Measurements from ENCODE around the gene KRTAP10-10. TPM values are rescaled to one million over a fixed set of nuclear protein-coding genes. Genes with fewer than 3 reads are reported as not detected.
A peak's percentile ranks its signal among the peaks of the same experiment; 100 is the strongest.
"Not testable (repeated sequence)": the region's sequence is repeated elsewhere in the genome, so short reads cannot be mapped to it uniquely, and the experiment has no call there.

KRTAP10-10 gene
- total RNA-seq, 1 experiment from 2014 or later, result not detected

GRCh38 chr21:44601091-44601490 is 36.1 kb upstream of the KRTAP10-10 start:
- not testable (repeated sequence) for H2AFZ ChIP-seq (ENCODE audit: low read length); H3K9ac ChIP-seq (ENCODE audit: low read length); H3K4me2 ChIP-seq (ENCODE audit: low read depth, low read length, poor library complexity, severe bottlenecking); DNase-seq; H3K79me2 ChIP-seq (ENCODE audit: low read length); H3K4me3 ChIP-seq (ENCODE audit: low read length); H3K27ac ChIP-seq (ENCODE audit: low read length); H4K20me1 ChIP-seq (ENCODE audit: insufficient read depth, low read depth, low read length); H3K9me2 ChIP-seq (replicated peaks; ENCODE audit: insufficient read depth, low read length); H3K9me3 ChIP-seq (ENCODE audit: low read length); H3K27me3 ChIP-seq (ENCODE audit: low read length); H3K4me1 ChIP-seq (ENCODE audit: low read length); H3K36me3 ChIP-seq (ENCODE audit: insufficient read depth, low read length)

- no peak for DNase-seq
- Histone ChIP-seq H3K9ac (ENCODE audit: low read length) (no peak overlapping the region), H3K4me3 (ENCODE audit: low read length) (no peak overlapping the region), H4K20me1 (ENCODE audit: insufficient read depth, low read depth, low read length) (no peaks in the 10 kb centered on the region), H3K4me1 (ENCODE audit: low read length) (no peaks in the 10 kb centered on the region), H3K27ac (ENCODE audit: low read length) (no peak overlapping the region), H3K9me3 (ENCODE audit: low read length) (no peaks in the 10 kb centered on the region), H3K9me2 (replicated peaks; ENCODE audit: insufficient read depth, low read length) (no peaks in the 10 kb centered on the region), H3K27me3 (ENCODE audit: low read length) (no peaks in the 10 kb centered on the region), H2AFZ (ENCODE audit: low read length) (no peak overlapping the region), H3K79me2 (ENCODE audit: low read length) (no peaks in the 10 kb centered on the region), H3K36me3 (ENCODE audit: insufficient read depth, low read length) (no peaks in the 10 kb centered on the region), H3K4me2 (ENCODE audit: low read depth, low read length, poor library complexity, severe bottlenecking) (no peak overlapping the region)
These were observed 35.3 kb upstream of the KRTAP10-10 start for GRCh38 chr21:44601596-44602462.

GRCh38 chr21:44602463-44602850 is 34.7 kb upstream of the KRTAP10-10 start:
- H4K20me1 ChIP-seq (ENCODE audit: insufficient read depth, low read depth, low read length), result no peaks in the 10 kb centered on the region
- no peaks in the 10 kb centered on the region for H3K9me2 ChIP-seq (replicated peaks; ENCODE audit: insufficient read depth, low read length)
- H3K4me1 ChIP-seq (ENCODE audit: low read length), result no peaks in the 10 kb centered on the region
- no peaks in the 10 kb centered on the region for H3K36me3 ChIP-seq (ENCODE audit: insufficient read depth, low read length)
- no peak for DNase-seq
- no peaks in the 10 kb centered on the region for H3K9me3 ChIP-seq (ENCODE audit: low read length)
- H3K79me2 ChIP-seq (ENCODE audit: low read length), result no peaks in the 10 kb centered on the region
- no peak overlapping the region for H2AFZ ChIP-seq (ENCODE audit: low read length)
- no peak overlapping the region for H3K4me2 ChIP-seq (ENCODE audit: low read depth, low read length, poor library complexity, severe bottlenecking)
- H3K9ac ChIP-seq (ENCODE audit: low read length), result no peak overlapping the region
- no peaks in the 10 kb centered on the region for H3K27me3 ChIP-seq (ENCODE audit: low read length)
- no peak overlapping the region for H3K4me3 ChIP-seq (ENCODE audit: low read length)
- no peak overlapping the region for H3K27ac ChIP-seq (ENCODE audit: low read length)

- Histone ChIP-seq H3K4me1 (ENCODE audit: low read length) (no peaks in the 10 kb centered on the region), H3K4me3 (ENCODE audit: low read length) (no peak overlapping the region), H3K27me3 (ENCODE audit: low read length) (no peaks in the 10 kb centered on the region), H3K9ac (ENCODE audit: low read length) (no peak overlapping the region), H3K36me3 (ENCODE audit: insufficient read depth, low read length) (no peaks in the 10 kb centered on the region), H3K4me2 (ENCODE audit: low read depth, low read length, poor library complexity, severe bottlenecking) (no peak overlapping the region), H2AFZ (ENCODE audit: low read length) (no peak overlapping the region), H3K9me2 (replicated peaks; ENCODE audit: insufficient read depth, low read length) (no peaks in the 10 kb centered on the region), H3K27ac (ENCODE audit: low read length) (no peak overlapping the region), H3K79me2 (ENCODE audit: low read length) (no peaks in the 10 kb centered on the region), H3K9me3 (ENCODE audit: low read length) (no peaks in the 10 kb centered on the region), H4K20me1 (ENCODE audit: insufficient read depth, low read depth, low read length) (no peaks in the 10 kb centered on the region)
- no peak for DNase-seq
These were observed 33.9 kb upstream of the KRTAP10-10 start for GRCh38 chr21:44603109-44603875.

GRCh38 chr21:44603911-44604310 is 33.2 kb upstream of the KRTAP10-10 start:
- Histone ChIP-seq H3K4me3 (ENCODE audit: low read length) (no peak overlapping the region), H3K27me3 (ENCODE audit: low read length) (no peaks in the 10 kb centered on the region), H3K4me1 (ENCODE audit: low read length) (no peaks in the 10 kb centered on the region), H4K20me1 (ENCODE audit: insufficient read depth, low read depth, low read length) (no peaks in the 10 kb centered on the region), H3K9me2 (replicated peaks; ENCODE audit: insufficient read depth, low read length) (no peaks in the 10 kb centered on the region), H3K9ac (ENCODE audit: low read length) (no peak overlapping the region), H3K9me3 (ENCODE audit: low read length) (no peaks in the 10 kb centered on the region), H3K36me3 (ENCODE audit: insufficient read depth, low read length) (no peaks in the 10 kb centered on the region), H2AFZ (ENCODE audit: low read length) (no peak overlapping the region), H3K27ac (ENCODE audit: low read length) (no peak overlapping the region), H3K4me2 (ENCODE audit: low read depth, low read length, poor library complexity, severe bottlenecking) (no peak overlapping the region), H3K79me2 (ENCODE audit: low read length) (no peaks in the 10 kb centered on the region)
- DNase-seq, result no peak

- no peak for DNase-seq
- H4K20me1 ChIP-seq (ENCODE audit: insufficient read depth, low read depth, low read length), result no peaks in the 10 kb centered on the region
- no peaks in the 10 kb centered on the region for H3K36me3 ChIP-seq (ENCODE audit: insufficient read depth, low read length)
- H3K9me2 ChIP-seq (replicated peaks; ENCODE audit: insufficient read depth, low read length), result no peaks in the 10 kb centered on the region
- H3K27ac ChIP-seq (ENCODE audit: low read length), result no peak overlapping the region
- no peak overlapping the region for H3K9ac ChIP-seq (ENCODE audit: low read length)
- no peak overlapping the region for H2AFZ ChIP-seq (ENCODE audit: low read length)
- no peak overlapping the region for H3K4me3 ChIP-seq (ENCODE audit: low read length)
- H3K4me2 ChIP-seq (ENCODE audit: low read depth, low read length, poor library complexity, severe bottlenecking), result no peak overlapping the region
- no peaks in the 10 kb centered on the region for H3K79me2 ChIP-seq (ENCODE audit: low read length)
- no peaks in the 10 kb centered on the region; the same call in 1 of the 2 replicates for H3K9me3 ChIP-seq (ENCODE audit: low read length)
- no peaks in the 10 kb centered on the region for H3K27me3 ChIP-seq (ENCODE audit: low read length)
- no peaks in the 10 kb centered on the region for H3K4me1 ChIP-seq (ENCODE audit: low read length)
These were observed 30.7 kb upstream of the KRTAP10-10 start for GRCh38 chr21:44606495-44606894.

GRCh38 chr21:44609193-44609592 is 28.0 kb upstream of the KRTAP10-10 start:
- Histone ChIP-seq H3K27ac (ENCODE audit: low read length) (no peak overlapping the region), H3K9ac (ENCODE audit: low read length) (no peak overlapping the region), H3K9me2 (replicated peaks; ENCODE audit: insufficient read depth, low read length) (no peaks in the 10 kb centered on the region), H3K27me3 (ENCODE audit: low read length) (no peaks in the 10 kb centered on the region), H3K4me1 (ENCODE audit: low read length) (no peaks in the 10 kb centered on the region), H3K79me2 (ENCODE audit: low read length) (no peaks in the 10 kb centered on the region), H3K36me3 (ENCODE audit: insufficient read depth, low read length) (no peaks in the 10 kb centered on the region), H3K9me3 (ENCODE audit: low read length) (no peaks in the 10 kb centered on the region; the same call in 1 of the 2 replicates), H2AFZ (ENCODE audit: low read length) (no peak overlapping the region), H3K4me2 (ENCODE audit: low read depth, low read length, poor library complexity, severe bottlenecking) (no peak overlapping the region), H3K4me3 (ENCODE audit: low read length) (no peak overlapping the region), H4K20me1 (ENCODE audit: insufficient read depth, low read depth, low read length) (no peaks in the 10 kb centered on the region)
- peak; percentile 26 for DNase-seq

- not testable (repeated sequence) for H3K9ac ChIP-seq (ENCODE audit: low read length); H3K27ac ChIP-seq (ENCODE audit: low read length); DNase-seq; H3K4me2 ChIP-seq (ENCODE audit: low read depth, low read length, poor library complexity, severe bottlenecking); H3K4me3 ChIP-seq (ENCODE audit: low read length); H2AFZ ChIP-seq (ENCODE audit: low read length); H3K9me2 ChIP-seq (replicated peaks; ENCODE audit: insufficient read depth, low read length); H4K20me1 ChIP-seq (ENCODE audit: insufficient read depth, low read depth, low read length); H3K9me3 ChIP-seq (ENCODE audit: low read length); H3K79me2 ChIP-seq (ENCODE audit: low read length); H3K27me3 ChIP-seq (ENCODE audit: low read length); H3K4me1 ChIP-seq (ENCODE audit: low read length); H3K36me3 ChIP-seq (ENCODE audit: insufficient read depth, low read length)
These were observed 26.9 kb upstream of the KRTAP10-10 start for GRCh38 chr21:44610157-44610843.

Measured in Karpas-422 (cell line).